Activated CD8-positive, alpha-beta memory T cell treated with anti-CD3 and anti-CD28 coated beads for 36 hours (primary cell): ENCODE data around the gene ZBTB46. TPM values are rescaled to one million over a fixed set of nuclear protein-coding genes. Genes with fewer than 3 reads are reported as not detected.

Experiments
- CTCF ChIA-PET: fragments of 350-600 bp; sonication (Branson Sonifier 250); formaldehyde crosslinking; loops from one replicate; lab custom pipeline; 2021; ENCODE audit warnings: antibody characterized with exemption; lab: Charles Lee
- POLR2A ChIA-PET: fragments of 350-600 bp; sonication (Branson Sonifier 250); formaldehyde crosslinking; loops from one replicate; lab custom pipeline; 2021; ENCODE audit warnings: antibody characterized with exemption; lab: Charles Lee
- total RNA-seq, 2 experiments: library from RNA; stranded (reverse); gene quantifications; one replicate each; pipeline ENCODE4 v1.2.3, GENCODE V29; 2021

The ZBTB46 gene
- total RNA-seq, 2 experiments from 2014 or later, result 0.25 TPM

DNA sequence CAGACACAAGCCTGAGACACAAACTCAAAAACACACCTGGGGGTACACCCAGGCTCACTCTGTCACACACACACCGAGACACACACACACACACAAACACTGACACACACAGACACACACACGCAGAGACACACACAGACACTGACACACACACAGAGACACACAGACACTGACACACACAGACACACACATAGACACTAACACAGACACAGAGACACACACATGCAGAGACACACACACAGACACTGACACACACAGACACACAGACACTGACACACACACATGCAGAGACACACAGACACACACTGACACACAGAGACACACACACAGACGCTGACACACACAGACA lies 15.8 kb upstream of the ZBTB46 start:
- POLR2A ChIA-PET, result no interaction called here
- CTCF ChIA-PET, result interaction anchor here (1.4 kb wide), 1 partner anchor 141 kb away, joined by 3 read pairs; no protein-coding TSS in a partner anchor

GRCh38 chr20:63846128-63846771 lies 15.2 kb upstream of the ZBTB46 start:
- ChIA-PET CTCF (interaction anchor here (0.7 kb wide), 1 partner anchor 439 kb away, joined by 4 read pairs; no protein-coding TSS in a partner anchor), POLR2A (interaction anchor here (0.7 kb wide), 1 partner anchor 101 kb away, joined by 4 read pairs; no protein-coding TSS in a partner anchor)

DNA sequence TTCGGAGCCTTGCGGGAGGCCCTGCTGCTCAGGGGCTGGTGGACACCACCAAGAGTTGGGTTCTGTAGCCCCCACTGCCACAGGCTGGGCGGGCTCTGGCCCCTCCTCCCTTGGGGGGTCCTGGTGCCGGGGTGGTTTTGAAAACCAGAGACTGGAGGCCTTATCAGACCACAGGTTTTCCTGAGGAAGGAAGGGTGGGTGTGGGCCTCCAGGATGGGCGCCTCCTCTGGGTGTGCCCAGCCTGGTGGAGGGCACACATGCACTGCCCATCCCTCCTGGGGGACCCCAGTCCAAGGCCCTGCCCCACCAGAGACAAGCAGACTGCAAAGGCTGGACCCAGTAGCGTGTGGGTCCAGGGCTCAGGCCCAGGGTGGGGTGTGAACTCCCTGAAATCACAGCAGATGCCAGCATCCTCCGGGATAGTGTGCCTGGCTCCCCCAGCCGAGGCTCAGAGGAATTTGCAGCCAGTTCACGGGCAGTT lies 13.5 kb upstream of the ZBTB46 start:
- ChIA-PET POLR2A (no interaction called here), CTCF (no interaction called here)

- POLR2A ChIA-PET, result no interaction called here
- CTCF ChIA-PET, result no interaction called here
These were observed 12.7 kb upstream of the ZBTB46 start for GRCh38 chr20:63843778-63844177.

DNA sequence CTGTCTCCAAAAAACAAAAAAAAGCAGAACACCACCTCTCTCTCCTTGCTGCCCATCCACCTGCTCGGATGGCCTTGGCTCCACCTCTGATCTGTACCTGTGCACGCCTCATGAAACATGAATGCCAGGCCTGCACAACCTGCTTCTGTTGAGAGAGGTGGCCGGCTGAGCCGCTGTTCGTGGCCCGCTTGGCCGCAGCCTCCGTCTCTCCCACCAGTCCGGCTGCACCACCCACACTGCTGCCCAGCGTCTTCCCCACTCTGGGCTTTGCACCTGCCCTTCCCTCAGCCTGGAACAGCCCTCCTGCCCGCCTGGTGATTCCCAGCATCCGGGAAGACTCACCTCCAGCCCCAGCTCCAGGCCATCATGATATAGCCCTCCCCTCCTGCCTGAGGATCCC lies 12.2 kb upstream of the ZBTB46 start:
- CTCF ChIA-PET, result no interaction called here
- POLR2A ChIA-PET, result no interaction called here

DNA sequence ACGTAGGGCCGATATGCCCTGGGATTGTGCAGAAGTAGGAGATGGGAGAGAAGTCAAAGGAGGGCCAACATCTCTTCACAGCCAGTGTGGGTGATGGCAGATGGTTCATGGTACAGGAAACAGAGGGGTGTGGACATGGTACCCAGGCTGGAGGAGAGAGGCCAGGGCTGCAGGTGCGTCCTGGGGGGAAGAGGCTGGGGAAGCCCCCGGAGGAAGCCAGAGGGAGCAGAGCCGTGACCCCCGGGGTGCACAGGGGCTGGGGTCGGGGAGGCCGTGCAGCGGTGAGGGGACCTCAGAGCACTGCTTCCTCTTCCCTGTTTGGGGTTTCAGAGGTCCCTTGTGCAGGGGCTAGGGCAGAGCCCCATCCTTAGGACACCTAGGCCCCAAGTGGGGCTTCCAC lies 11.2 kb upstream of the ZBTB46 start:
- ChIA-PET POLR2A (no interaction called here), CTCF (no interaction called here)

GRCh38 chr20:63840405-63840828 lies 9.4 kb upstream of the ZBTB46 start:
- CTCF ChIA-PET, result no interaction called here
- POLR2A ChIA-PET, result no interaction called here

- ChIA-PET CTCF (no interaction called here), POLR2A (no interaction called here)
These were observed 8.6 kb upstream of the ZBTB46 start for GRCh38 chr20:63839620-63840019.

- POLR2A ChIA-PET, result no interaction called here
These were observed 6.4 kb upstream of the ZBTB46 start for GRCh38 chr20:63837479-63837878.

GRCh38 chr20:63836458-63837344 lies 5.6 kb upstream of the ZBTB46 start:
- ChIA-PET POLR2A (no interaction called here), CTCF (interaction anchor here (0.6 kb wide), 1 partner anchor 871 kb away, joined by 3 read pairs; no protein-coding TSS in a partner anchor)

More at GRCh38 chr20:63837479-63837878, 6.4 kb upstream of the ZBTB46 start:
- CTCF ChIA-PET, result no interaction called here

DNA sequence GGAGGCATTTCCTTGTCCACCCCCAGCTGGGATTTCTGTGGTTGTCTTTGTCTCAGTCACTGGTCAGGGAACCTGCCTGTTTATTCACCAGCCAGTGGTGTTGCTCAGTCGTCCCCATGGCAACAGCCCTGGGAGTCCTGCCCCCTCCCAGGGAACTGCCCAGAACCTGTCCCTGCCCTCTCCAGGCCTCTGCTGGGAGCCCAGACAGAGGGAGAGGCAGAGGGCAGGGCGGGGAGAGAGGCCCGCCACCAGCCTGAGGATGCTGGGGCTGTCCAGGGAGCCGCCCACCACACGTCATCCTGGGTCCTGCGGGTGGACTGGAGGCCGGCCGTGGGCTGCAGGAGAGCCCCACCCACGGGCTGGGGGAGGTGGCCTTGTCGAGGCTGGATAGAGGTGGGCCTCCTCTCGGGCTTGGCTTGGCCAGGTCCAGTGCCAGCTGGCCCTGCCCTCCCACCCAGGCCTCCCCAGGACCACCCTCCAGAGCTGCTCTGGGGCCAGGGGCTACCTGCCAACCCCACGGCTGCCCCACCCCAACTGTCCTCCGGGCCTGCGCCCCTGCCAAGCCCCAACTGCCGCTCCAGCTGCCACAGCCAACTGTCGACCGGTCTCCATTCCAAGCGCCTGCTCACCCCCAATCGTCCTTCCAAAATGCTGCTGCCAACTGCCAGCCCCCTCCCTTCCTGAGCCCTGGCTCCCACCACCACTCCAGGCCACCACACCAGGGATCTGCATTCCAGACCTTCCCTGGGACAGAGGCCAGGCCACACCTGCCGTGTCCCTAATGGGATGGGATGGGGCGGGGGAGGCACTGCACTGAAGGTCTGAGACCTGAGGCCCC lies 4.2 kb upstream of the ZBTB46 start:
- ChIA-PET CTCF (no interaction called here), POLR2A (no interaction called here)

DNA sequence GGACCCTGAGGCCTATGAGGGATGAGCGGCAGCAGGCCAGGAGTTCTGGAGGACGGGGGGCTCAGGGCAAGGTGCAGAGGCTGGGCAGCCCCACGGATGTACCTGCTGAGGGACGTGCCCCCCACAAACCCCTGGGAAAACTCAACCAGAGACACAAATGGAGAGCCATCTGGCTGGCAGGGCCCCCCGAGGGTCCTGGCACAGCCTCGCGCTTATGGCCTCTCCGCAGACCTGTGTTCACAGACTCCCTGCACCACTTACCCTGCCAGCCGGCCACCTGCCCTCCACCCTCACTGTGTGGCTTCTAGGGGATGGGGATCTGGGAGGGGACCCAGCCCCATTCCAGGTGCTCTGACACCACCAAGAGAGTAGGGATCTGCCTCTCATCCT lies 3.4 kb upstream of the ZBTB46 start:
- ChIA-PET POLR2A (no interaction called here), CTCF (no interaction called here)

DNA sequence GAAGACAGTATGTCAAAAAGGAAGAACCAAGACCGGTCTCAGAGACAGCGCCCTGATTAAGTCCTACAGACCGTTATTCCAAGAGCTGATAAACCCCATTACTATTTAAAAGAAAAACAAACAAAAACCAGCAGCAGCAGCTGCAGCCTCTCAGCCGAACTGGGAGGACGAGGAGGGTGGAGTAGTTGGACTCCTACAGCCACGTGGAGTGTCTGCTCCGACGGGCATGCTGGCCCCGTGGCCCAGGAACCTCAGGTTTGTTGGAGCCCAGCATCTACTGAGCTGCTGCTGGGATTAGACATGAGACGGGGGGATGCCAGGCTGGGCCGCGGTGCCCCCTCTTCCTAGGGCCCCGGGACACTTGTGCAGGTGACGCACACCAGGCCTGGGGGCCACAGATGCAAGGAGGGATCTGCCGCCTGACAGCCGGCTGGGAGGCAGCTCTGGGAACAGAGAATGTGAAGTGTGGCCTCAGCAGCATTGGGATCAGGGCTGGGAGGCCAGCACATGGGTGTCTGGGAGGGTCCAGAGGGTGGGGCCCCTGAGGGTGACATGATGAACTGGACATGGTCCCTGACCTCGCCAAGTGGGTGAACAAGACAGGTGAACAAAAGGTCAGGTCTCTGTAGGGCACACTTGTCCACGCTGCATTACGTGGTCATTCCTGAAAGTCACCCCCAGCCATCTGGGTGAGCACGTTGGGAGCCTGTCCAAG lies 2.9 kb upstream of the ZBTB46 start:
- POLR2A ChIA-PET, result no interaction called here
- CTCF ChIA-PET, result interaction anchor here (0.9 kb wide), 1 partner anchor 32 kb away, joined by 3 read pairs; no protein-coding TSS in a partner anchor

DNA sequence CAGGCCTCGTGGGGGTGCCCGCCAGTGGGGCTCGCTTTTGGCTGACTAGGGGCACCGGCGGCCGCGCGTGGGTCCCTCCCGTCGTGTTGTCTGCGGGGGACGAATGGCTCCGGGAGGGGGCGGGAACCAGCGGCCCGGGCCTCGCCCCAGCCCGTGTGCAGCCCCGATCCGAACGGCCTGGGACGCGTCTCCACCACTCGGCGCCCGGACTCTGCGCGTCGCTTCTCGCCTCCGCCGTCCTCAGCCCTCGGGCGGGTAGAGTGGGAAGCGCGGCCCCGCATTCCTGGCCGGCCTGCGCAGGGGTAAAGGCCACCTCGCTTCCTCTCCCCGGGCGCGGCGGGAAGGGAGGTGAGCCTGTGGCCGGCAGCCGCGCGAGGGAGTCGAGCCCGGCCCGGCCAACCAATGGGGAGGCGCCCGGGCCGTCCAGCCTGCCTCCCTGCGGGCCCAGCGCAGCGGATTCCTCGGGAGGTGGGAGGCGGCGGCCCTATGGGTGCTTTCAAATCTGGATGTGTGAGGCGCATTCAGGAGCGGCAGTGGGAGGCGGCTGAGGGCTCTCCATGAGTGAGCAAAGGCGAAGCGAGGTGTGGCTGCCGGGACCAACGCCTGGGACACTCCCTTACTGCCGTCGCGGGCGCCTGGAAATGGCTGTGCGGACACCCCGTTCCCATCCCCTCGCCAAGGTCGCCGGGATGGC lies 1.1 kb upstream of the ZBTB46 start:
- CTCF ChIA-PET, result no interaction called here
- POLR2A ChIA-PET, result no interaction called here

DNA sequence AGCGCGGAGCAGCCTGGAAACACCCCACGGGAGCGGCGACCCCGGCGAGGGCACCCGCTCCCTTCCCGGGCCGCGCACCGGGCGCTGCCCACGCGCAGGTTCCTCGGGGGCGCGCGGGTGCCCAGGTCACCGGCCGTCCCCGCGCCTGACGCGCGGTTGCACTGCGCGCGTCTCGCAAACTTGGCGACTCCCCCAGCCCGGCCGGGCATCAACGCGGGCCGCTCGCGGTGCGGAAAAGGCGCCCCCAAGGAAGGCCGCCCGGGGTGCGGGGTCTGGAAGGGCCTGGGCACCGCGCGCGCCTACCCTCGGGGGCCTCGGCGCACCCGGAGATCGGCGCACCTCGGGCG lies 555 bp upstream of the ZBTB46 start:
- ChIA-PET CTCF (no interaction called here), POLR2A (no interaction called here)

DNA sequence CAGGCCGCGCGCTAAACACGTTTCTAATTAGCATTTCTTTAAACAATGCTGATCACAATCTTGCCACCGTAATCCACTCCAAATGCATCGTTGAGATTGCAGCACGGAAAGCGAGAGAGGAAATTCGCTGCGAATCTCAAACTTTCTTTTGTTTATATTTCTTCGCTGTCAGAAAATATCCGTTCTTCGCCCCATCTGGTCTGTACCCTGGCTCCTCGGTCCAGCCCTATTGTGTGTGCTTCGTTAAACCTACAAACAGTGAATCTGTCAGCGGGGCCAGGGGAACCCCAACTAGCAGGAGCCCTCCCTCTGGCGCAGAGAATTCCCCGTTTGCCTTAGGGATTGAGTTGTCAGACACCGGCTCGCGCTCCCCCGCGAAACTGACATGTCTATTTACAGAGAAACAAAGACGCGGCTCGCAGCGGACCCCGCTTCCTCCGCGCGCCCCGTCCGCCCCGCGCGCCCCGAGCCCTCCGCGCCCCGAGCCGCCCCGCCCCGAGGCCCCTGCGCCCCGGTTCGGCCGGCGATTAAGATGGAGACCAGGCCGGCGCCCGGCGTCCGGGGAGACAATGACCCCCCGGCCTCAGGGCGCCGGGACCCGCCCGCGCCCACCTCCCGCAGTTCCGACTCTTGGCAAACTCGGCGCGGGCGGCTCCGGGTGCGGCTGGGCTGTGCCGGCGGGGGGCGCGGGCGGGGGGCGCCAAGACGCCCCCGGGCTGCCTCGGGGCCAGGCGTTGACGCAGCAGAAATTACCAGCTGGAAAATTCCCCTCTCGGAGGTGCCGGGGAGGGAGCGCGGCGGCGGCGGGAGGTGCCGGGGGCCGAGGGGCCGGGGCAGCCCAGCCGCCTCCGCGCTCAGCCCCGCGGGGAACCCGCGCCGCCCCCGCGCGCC lies 874 bp downstream of the ZBTB46 start:
- CTCF ChIA-PET, result no interaction called here
- POLR2A ChIA-PET, result no interaction called here

DNA sequence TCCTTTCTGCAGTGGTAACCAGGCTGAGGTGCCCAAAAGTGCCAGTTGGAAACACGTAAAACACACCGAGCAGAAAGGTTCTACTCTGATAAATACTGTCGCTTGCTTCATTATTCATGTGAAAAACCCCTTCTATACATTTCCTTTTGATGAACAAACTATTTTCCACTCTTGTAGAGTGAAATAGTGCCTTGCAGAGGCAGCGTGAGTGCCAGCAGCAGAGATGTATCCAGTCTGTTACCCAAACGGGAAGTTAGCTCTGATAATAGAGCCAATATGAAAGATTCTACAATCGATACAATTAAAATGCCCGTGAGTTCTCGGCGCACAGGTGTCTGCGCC lies 1.5 kb downstream of the ZBTB46 start:
- ChIA-PET CTCF (no interaction called here), POLR2A (no interaction called here)

DNA sequence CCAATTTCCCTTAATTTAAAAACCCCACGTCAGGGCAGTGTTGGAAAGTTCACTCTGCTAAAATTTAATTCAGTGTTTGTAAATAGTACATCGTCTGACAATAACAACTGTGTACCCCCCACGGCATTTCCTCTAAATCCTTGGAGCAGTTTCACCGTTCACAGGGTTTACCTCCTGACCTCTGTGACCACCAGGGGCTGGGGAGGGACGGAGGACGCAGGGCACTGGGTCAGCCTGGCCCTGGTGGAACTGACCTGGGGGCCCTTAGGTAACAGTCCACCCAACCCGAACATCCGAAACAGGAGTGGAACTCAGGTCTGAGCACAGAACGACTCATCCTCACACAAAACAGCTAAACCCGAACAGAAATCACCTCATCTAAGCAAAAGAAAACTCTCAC lies 2.1 kb downstream of the ZBTB46 start:
- CTCF ChIA-PET, result no interaction called here
- POLR2A ChIA-PET, result no interaction called here
